ENCODE results near the gene OR8S1.

GRCh38 chr12:48527891-48528670 lies 2.6 kb downstream of the OR8S1 start:
- no peak for TF ChIP-seq POLR2A (IDR thresholded peaks at IDR 0.05)
- TF ChIP-seq, protein P1, sequence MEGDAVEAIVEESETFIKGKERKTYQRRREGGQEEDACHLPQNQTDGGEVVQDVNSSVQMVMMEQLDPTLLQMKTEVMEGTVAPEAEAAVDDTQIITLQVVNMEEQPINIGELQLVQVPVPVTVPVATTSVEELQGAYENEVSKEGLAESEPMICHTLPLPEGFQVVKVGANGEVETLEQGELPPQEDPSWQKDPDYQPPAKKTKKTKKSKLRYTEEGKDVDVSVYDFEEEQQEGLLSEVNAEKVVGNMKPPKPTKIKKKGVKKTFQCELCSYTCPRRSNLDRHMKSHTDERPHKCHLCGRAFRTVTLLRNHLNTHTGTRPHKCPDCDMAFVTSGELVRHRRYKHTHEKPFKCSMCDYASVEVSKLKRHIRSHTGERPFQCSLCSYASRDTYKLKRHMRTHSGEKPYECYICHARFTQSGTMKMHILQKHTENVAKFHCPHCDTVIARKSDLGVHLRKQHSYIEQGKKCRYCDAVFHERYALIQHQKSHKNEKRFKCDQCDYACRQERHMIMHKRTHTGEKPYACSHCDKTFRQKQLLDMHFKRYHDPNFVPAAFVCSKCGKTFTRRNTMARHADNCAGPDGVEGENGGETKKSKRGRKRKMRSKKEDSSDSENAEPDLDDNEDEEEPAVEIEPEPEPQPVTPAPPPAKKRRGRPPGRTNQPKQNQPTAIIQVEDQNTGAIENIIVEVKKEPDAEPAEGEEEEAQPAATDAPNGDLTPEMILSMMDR (IDR thresholded peaks at IDR 0.05), result no peak
